Endothelial cell of umbilical vein (primary cell): ENCODE data around the gene ATRIP. TPM values are rescaled to one million over a fixed set of nuclear protein-coding genes. Genes with fewer than 3 reads are reported as not detected.

ENCODE experiments used
- BruUV-seq: library from RNA; stranded (reverse); fragments of 400-500 nt; replicated peaks from 2 replicates; lab custom pipeline; 2021; lab: Mats Ljungman, UMichigan
- CTCF ChIA-PET: fragments of 300-600, 350-600 bp; sonication (Branson Sonifier 250); formaldehyde crosslinking; loops from one replicate; lab custom pipeline; 2021; ENCODE audit warnings: antibody characterized with exemption, inconsistent platforms; lab: Charles Lee
- POLR2A ChIA-PET: fragments of 300-600, 350-600 bp; sonication (Branson Sonifier 250); formaldehyde crosslinking; loops from one replicate; lab custom pipeline; 2021; ENCODE audit warnings: antibody characterized with exemption, inconsistent platforms; lab: Charles Lee
- DNase-seq: peaks from one replicate; pipeline ENCODE4 v3.0.0-alpha.2; 2011; ENCODE audit warnings: low read depth, low spot score
- FAIRE-seq: peaks from 2 replicates; lab custom pipeline; 2011; peaks lifted over from hg19 to GRCh38; lab: Jason Lieb, UNC
- H2AFZ ChIP-seq: 2 replicates; pipeline ENCODE4 v1.6.0; 2012; ENCODE audit warnings: low read depth, low read length, control low read depth, inconsistent platforms
- H3K27ac ChIP-seq: 2 replicates; pipeline ENCODE4 v1.5.1; 2011; ENCODE audit warnings: low read depth, mild to moderate bottlenecking, control low read depth, low read length, moderate library complexity; ENCODE audit not compliant: insufficient read depth
- H3K27me3 ChIP-seq, 2 experiments: 2 replicates each; pipeline versions ENCODE4 v1.6.0 to v1.6.1; 2011; ENCODE audit warnings: low read length in 2 of 2, mixed read lengths in 1 of 2; ENCODE audit not compliant: control insufficient read depth in 2 of 2, insufficient read depth in 2 of 2
- H3K36me3 ChIP-seq, 2 experiments: 2 replicates in 1 of 2; 3 replicates in 1 of 2; pipeline ENCODE4 v1.5.1; 2011; ENCODE audit warnings: low read length in 2 of 2, mild to moderate bottlenecking in 1 of 2, moderate library complexity in 1 of 2; ENCODE audit not compliant: control insufficient read depth in 2 of 2, insufficient read depth in 2 of 2; ENCODE audit errors: extremely low read depth in 1 of 2
- H3K4me1 ChIP-seq: 3 replicates; pipeline ENCODE4 v1.5.1; 2011; ENCODE audit warnings: mild to moderate bottlenecking, low read length; ENCODE audit not compliant: control insufficient read depth, insufficient read depth; ENCODE audit errors: extremely low read depth
- H3K4me2 ChIP-seq: 2 replicates; pipeline ENCODE4 v1.6.1; 2011; ENCODE audit warnings: low read length, control low read depth, mixed read lengths; ENCODE audit not compliant: insufficient read depth
- H3K4me3 ChIP-seq, 3 experiments: fragments of 200-600 bp in 1 of 3; sonication (generic), shearing (Covaris generic) in 1 of 3; replicated peaks in 1 of 3; 2 replicates each; pipeline ENCODE4 v1.5.1; 2011 to 2016; ENCODE audit warnings: control low read depth in 3 of 3, low read length in 3 of 3, mild to moderate bottlenecking in 2 of 3, inconsistent platforms in 1 of 3, low read depth in 1 of 3, moderate library complexity in 1 of 3; ENCODE audit not compliant: insufficient read depth in 1 of 3
- H3K79me2 ChIP-seq: 2 replicates; pipeline ENCODE4 v1.6.0; 2012; ENCODE audit warnings: low read length, inconsistent platforms; ENCODE audit not compliant: control insufficient read depth, insufficient read depth
- H3K9ac ChIP-seq: replicated peaks from 2 replicates; pipeline ENCODE3; 2011; ENCODE audit warnings: low read length, control low read depth; ENCODE audit not compliant: insufficient read depth; ENCODE audit errors: extremely low read depth
- H3K9me1 ChIP-seq: replicated peaks from 3 replicates; pipeline ENCODE4 v1.6.0; 2011; ENCODE audit warnings: mild to moderate bottlenecking, low read length; ENCODE audit not compliant: control insufficient read depth, insufficient read depth; ENCODE audit errors: extremely low read depth
- H3K9me3 ChIP-seq: replicated peaks from 2 replicates; pipeline ENCODE4 v1.5.1; 2012; ENCODE audit warnings: low read length, inconsistent platforms; ENCODE audit not compliant: control insufficient read depth, insufficient read depth
- H4K20me1 ChIP-seq: replicated peaks from 2 replicates; pipeline ENCODE3; 2011; ENCODE audit warnings: mild to moderate bottlenecking, low read length; ENCODE audit not compliant: control insufficient read depth, insufficient read depth; ENCODE audit errors: extremely low read depth
- CTCF ChIP-seq, 2 donors: IDR thresholded peaks; 1 replicate in 1 of 2; 2 replicates in 1 of 2; pipeline ENCODE4 v1.5.1; 2011; ENCODE audit warnings: low read length in 2 of 2, mild to moderate bottlenecking in 2 of 2, moderate library complexity in 2 of 2, control low read depth in 1 of 2, inconsistent platforms in 1 of 2, low read depth in 1 of 2; ENCODE audit not compliant: insufficient read depth in 1 of 2; ENCODE audit errors: extremely low read depth in 1 of 2
- EZH2 ChIP-seq: IDR thresholded peaks from 2 replicates; pipeline ENCODE4 v1.6.1; 2012; ENCODE audit warnings: borderline replicate concordance, low read depth, mild to moderate bottlenecking, moderate library complexity, low read length, inconsistent platforms; ENCODE audit not compliant: severe bottlenecking
- FOS ChIP-seq: IDR thresholded peaks from 2 replicates; pipeline ENCODE4 v1.6.1; 2011; ENCODE audit warnings: mild to moderate bottlenecking, low read length, moderate library complexity, borderline replicate concordance; ENCODE audit not compliant: insufficient read depth
- GATA2 ChIP-seq: IDR thresholded peaks from 2 replicates; pipeline ENCODE4 v1.7.0; 2011; ENCODE audit warnings: low read depth, mild to moderate bottlenecking, moderate library complexity, mixed read lengths, low read length; ENCODE audit not compliant: insufficient read length, insufficient read depth
- JUN ChIP-seq: IDR thresholded peaks from 2 replicates; pipeline ENCODE4 v1.6.1; 2011; ENCODE audit warnings: borderline replicate concordance, low read depth; ENCODE audit not compliant: insufficient read length, insufficient read depth
- MAX ChIP-seq: IDR thresholded peaks from 2 replicates; pipeline ENCODE4 v1.6.1; 2011; ENCODE audit not compliant: insufficient read depth, insufficient read length
- MYC ChIP-seq: IDR thresholded peaks from one replicate; pipeline ENCODE4 v1.6.1; 2011; ENCODE audit warnings: mild to moderate bottlenecking, low read depth, low read length
- POLR2A ChIP-seq: IDR thresholded peaks from 2 replicates; pipeline ENCODE4 v1.6.1; 2012; ENCODE audit warnings: low read depth, mild to moderate bottlenecking, control low read depth, low read length
- POLR2AphosphoS5 ChIP-seq: IDR thresholded peaks from 2 replicates; pipeline ENCODE4 v1.6.1; 2012; ENCODE audit warnings: low read depth, mild to moderate bottlenecking, control low read depth, low read length, moderate library complexity; ENCODE audit not compliant: insufficient read depth
- dilution Hi-C: fragments of 300-500 bp; cut with MboI; formaldehyde crosslinking; loops from one replicate; pipeline ENCODE4 v1.15.0; 2019; ENCODE audit warnings: low sequenced_read_pairs; ENCODE audit not compliant: extremely low pct_ligation_motif_present
- intact Hi-C: fragments of 100-400 bp; cut with micrococcal nuclease; formaldehyde crosslinking; loops from one replicate; pipeline ENCODE4 v1.10.0; 2022
- polyA plus RNA-seq, 4 experiments: library from polyadenylated mRNA; depleted of rRNA in 3 of 4; stranded (reverse) in 3 of 4; unstranded in 1 of 4; fragments of >200 nt; gene quantifications; 2 replicates each; pipeline versions ENCODE4 v1.2.1 to v1.2.3, GENCODE V29; 2011 to 2012; ENCODE audit warnings: missing spikeins in 1 of 4
- total RNA-seq: library from RNA; stranded (reverse); gene quantifications from 2 replicates; pipeline ENCODE4 v1.2.3, GENCODE V29; 2021

The ATRIP gene
- total and polyA plus RNA-seq, 2 donors (not counting 3 experiments of a cell fraction or from before 2014, with no cell fraction given) = 10.6 to 14.7 TPM

- no peak for TF ChIP-seq POLR2AphosphoS5
- TF ChIP-seq POLR2A = no peak
- TF ChIP-seq FOS = no peak
- no peak for TF ChIP-seq CTCF (IDR thresholded peaks at IDR 0.05; ENCODE audit: extremely low read depth in 1 of 2, insufficient read depth in 1 of 2, low read depth in 1 of 2, low read length in 2 of 2)
- no peak for TF ChIP-seq MAX
- no peak for TF ChIP-seq GATA2
- no peak for TF ChIP-seq MYC
- TF ChIP-seq JUN = no peak
- TF ChIP-seq EZH2 = no peak
- no TSS peak for BruUV-seq
- no peak for DNase-seq
- no peaks in the 10 kb centered on the region for H3K36me3 ChIP-seq
- dilution Hi-C loops (no loop called here), intact Hi-C loops (no loop called here)
- no peak overlapping the region for H3K4me3 ChIP-seq
- POLR2A ChIA-PET = no interaction called here
- H3K4me1 ChIP-seq = peaks cover 10% of the 10 kb centered on the region
- no peak overlapping the region for H3K27ac ChIP-seq
- no peak overlapping the region for H2AFZ ChIP-seq
- no peaks in the 10 kb centered on the region for H3K79me2 ChIP-seq
- H3K9ac ChIP-seq = no peak overlapping the region
- FAIRE-seq = no peak
- no peak overlapping the region for H3K4me2 ChIP-seq
- no peaks in the 10 kb centered on the region for H3K27me3 ChIP-seq
- H3K9me3 ChIP-seq = no peaks in the 10 kb centered on the region
- CTCF ChIA-PET = interaction anchor here (1.8 to 2.6 kb wide), 2 partner anchors 9 to 26 kb away, joined by 6 to 25 read pairs; no protein-coding TSS in a partner anchor
- no peaks in the 10 kb centered on the region for H4K20me1 ChIP-seq
- no peaks in the 10 kb centered on the region for H3K9me1 ChIP-seq
These were observed 20.1 kb upstream of the ATRIP start for GRCh38 chr3:48426401-48426909.
